Measurements from ENCODE around the gene CYB5RL.
"Not testable (repeated sequence)": the region's sequence is repeated elsewhere in the genome, so short reads cannot be mapped to it uniquely, and the experiment has no call there.

The CYB5RL gene, protein sequence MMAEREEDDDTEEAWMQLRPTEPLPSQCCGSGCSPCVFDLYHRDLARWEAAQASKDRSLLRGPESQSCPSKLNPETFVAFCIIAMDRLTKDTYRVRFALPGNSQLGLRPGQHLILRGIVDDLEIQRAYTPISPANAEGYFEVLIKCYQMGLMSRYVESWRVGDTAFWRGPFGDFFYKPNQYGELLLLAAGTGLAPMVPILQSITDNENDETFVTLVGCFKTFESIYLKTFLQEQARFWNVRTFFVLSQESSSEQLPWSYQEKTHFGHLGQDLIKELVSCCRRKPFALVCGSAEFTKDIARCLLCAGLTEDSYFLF

GRCh38 chr1:54199765-54200518, at the start of gene CYB5RL, which contains the start of gene MRPL37:
Gene CYB5RL, minus strand, starts transcription at chr1:54200030. Its CDS starts 4,414 bp downstream, at chr1:54195616.
Gene MRPL37, plus strand, starts transcription at chr1:54200167. Its CDS starts 77 bp downstream, at chr1:54200244.
- peak; percentile 98 for DNase-seq

DNA sequence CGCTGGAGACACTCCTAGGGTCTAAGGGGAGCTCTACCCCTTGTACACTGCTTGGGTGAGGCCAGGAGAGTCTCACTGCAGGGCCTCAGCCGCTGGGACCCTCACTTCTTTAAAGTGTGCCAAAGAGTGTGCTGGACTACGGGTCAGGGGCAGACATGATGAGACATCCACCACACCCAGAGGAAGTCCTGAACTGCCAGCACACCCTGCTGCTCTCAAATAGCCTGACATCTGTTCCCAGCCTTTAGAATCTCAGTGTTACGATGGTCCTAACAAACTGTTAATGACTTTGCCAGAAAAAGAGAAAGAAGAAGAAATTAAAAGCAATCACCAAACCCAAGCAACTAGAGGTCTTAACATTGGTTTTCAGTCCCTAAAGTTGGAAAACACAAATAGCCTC, 49.1 kb upstream of the CYB5RL start:
- DNase-seq, result no peak

- no peak for DNase-seq
Measured at GRCh38 chr1:54247863-54248515, 48.2 kb upstream of the CYB5RL start.

GRCh38 chr1:54246116-54246721, 46.4 kb upstream of the CYB5RL start:
- DNase-seq, result no peak

DNA sequence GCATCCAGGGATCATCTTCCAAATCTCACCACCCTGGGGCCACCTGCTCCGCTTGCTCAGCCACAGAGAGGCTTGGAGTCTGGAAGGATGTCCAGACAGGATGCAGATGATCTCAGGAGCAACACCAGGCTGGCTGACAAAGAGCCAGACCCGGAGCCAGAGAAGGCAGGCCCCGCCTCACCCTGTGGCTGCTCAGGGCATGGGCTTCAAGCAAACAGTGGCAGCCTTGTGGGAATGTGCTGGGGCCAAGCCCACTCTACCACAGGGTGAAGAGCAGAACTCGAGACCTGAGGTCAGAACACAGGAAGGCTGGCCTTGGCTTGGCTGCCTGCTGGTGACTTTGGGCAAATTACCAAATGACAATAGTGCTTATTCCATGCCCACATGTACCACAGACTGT, 45.7 kb upstream of the CYB5RL start:
- DNase-seq, result no peak

- DNase-seq, result no peak
Measured at GRCh38 chr1:54244655-54245054, 44.8 kb upstream of the CYB5RL start.

DNA sequence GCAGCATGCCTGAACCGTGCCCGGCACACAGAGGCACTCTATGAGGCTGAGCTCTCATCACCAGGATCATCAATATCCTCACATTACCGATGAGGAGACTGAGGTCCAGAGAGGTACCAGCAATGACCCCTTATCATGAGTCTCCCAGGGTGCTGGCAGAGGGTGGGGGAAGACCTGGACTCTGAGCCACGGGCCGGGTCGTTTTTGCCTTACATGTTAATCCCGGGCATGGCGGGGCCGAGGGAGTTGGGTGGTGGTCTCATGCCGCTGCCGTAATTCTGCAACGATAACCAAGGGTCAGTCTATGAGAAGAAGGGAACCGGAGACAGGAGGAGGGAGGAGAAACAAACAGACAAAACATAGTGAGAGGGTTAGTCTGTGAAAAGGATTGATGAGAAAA, 43.2 kb upstream of the CYB5RL start:
- no peak for DNase-seq

GRCh38 chr1:54241364-54241763, 41.5 kb upstream of the CYB5RL start:
- DNase-seq, result no peak

- DNase-seq, result no peak
Measured at GRCh38 chr1:54240741-54241335, 41.0 kb upstream of the CYB5RL start.

DNA sequence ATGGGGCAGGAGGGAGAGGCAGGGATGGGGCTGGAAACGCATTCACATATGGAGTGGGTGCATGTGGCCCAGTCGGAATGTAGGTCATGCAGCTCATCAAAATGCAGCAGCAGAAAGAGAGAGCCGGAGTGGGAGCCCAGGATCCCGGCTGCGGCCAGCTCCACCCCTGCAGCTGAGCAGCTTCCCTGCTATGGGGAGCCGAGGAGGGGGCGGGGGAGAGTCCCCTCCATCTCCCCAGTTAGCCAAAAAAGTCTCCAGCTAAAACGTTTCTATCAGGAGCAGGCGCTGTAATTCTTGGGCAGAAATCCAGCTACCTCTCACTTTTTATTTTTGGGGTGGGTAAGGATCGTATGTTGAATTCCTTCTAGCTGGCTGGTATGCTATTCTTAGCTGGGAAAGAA, 39.8 kb upstream of the CYB5RL start:
- DNase-seq, result peak; percentile 51

DNA sequence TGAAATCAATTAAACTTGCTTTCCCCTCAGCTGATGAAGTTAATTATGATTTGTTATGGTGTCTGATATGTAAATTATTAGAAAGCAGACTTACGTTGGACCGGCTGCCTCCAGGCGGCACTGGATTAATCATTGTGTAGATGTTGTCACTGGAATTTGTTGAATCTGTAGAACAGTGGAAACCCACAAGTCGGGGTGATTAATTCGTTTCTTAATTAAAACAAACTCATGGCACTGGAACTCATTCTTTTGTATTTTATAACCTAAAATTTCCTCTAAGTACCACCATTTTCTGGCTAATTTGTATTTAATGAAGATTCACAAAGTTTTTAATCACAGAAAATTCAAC, 39.2 kb upstream of the CYB5RL start:
- DNase-seq, result peak; percentile 60

DNA sequence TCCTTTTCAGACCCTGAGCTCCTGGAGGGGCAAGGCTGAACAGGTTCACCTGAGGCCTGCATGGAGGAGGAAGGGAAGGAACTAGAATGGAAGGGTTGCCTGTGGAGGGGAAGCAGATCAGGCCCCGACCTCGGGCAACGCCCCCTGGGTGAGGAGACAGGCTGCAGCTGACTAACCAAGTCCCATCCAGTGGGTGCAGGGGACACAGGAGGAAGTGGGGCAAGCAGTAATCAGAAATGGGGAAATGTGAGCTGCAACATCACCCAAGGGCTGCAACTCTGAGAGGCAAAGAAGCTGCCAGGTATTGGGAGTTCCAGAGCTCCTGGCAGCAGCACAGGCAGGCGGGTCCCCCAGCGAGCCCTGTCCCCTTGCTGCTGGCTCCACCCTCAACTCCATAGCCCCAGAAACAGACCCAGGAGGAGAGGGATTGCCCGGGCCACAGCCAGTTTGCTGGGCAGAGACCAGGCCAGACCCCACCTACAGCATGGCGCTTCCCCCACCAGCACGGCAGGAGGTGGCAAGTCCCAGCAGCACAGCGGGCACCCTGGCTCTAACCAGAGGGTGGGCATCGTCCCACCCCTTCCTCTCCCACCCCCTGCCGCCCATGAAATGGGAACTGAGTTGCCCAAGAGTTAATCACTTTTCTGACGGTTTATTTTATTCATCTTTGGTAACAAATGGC, 38.7 kb upstream of the CYB5RL start:
- no peak for DNase-seq

- no peak for DNase-seq
Measured at GRCh38 chr1:54237586-54237985, 37.8 kb upstream of the CYB5RL start.

GRCh38 chr1:54234284-54234683, 34.5 kb upstream of the CYB5RL start:
- DNase-seq, result no peak

GRCh38 chr1:54233196-54233595, 33.4 kb upstream of the CYB5RL start:
- not testable (repeated sequence) for DNase-seq

DNA sequence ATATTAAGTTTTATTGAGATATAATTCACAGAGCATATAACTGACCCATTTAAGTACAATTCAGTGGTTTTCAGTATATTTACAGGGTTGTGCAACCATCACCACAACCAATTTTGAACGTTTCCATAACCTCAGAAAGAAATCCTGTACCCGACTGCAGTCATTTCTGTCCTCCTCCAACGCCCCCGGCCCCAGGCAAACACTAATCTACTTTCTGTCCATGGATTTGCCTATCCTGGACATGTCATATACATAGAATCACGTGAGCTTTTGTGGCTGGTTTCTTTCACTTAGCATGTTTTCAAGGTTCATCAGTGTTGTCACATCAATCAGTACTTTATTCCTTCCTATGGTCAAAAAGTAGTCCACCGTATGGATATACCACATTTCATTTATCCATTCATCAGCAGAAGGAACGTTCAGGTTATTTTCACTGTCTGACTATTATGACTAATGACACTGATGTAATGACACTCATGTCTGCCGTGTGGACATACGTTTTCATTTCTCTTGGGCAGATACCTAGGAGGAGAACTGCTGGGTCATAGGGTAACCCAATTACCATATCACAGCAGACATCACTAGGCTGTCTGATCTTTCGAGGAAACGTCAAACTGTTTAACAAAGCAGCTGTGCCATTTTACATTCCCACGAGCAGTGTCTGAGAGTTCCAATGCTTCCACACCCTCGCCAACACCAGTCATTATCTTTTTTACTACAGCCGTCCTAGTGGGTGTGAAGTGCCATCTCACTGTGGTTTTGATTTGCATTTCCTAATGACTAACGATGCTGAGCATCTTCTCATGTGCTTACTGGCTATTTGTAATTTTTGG, 30.9 kb upstream of the CYB5RL start:
- no peak for DNase-seq

GRCh38 chr1:54229281-54229891, 29.6 kb upstream of the CYB5RL start:
- peak; percentile 87 for DNase-seq

DNA sequence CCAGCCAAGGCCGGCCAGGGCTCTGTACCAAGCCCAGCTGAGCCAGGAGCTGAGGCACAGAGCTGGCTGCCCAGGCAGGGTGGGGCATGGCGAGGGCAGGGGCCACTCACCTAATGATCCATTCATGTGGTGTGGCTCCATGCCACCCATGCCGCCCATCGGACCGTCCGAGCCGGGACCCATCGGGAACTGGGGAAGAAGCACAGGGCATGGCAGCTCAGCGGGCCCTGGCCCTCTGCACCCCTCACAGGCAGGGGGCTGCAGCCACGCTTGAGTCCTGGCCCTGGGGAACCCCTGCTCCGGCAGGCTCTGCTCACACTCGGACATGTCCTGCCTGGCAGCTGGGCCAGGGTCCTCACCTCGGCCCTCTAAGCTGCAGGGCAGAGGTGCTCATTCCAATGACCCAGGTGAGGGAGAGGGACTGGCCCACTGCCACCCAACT, 28.8 kb upstream of the CYB5RL start:
- DNase-seq, result no peak

- no peak for DNase-seq
Measured at GRCh38 chr1:54227891-54228310, 28.1 kb upstream of the CYB5RL start.

- DNase-seq, result peak; percentile 54
Measured at GRCh38 chr1:54227091-54227602, 27.3 kb upstream of the CYB5RL start.
